Inferior parietal cortex (tissue), 1 donor: ENCODE data around the gene FRMD1.
"Not testable (repeated sequence)": the region's sequence is repeated elsewhere in the genome, so short reads cannot be mapped to it uniquely, and the experiment has no call there.

Experiments used
- DNase-seq: peaks from one replicate; pipeline ENCODE4 v3.0.0-alpha.2; 2016; ENCODE audit errors: extremely low spot score

The FRMD1 gene

GRCh38 chr6:168078175-168078942 is 653 bp downstream of the FRMD1 start:
- no peak for DNase-seq

GRCh38 chr6:168077401-168077800 is 1.6 kb downstream of the FRMD1 start:
- DNase-seq, result not testable (repeated sequence)

- DNase-seq, result no peak
Observed at GRCh38 chr6:168075787-168076202, 3.2 kb downstream of the FRMD1 start.

GRCh38 chr6:168075216-168075615 is 3.8 kb downstream of the FRMD1 start:
- DNase-seq, result no peak

- DNase-seq, result no peak
Observed at GRCh38 chr6:168073937-168074730, 4.9 kb downstream of the FRMD1 start.

GRCh38 chr6:168072730-168073129 is 6.3 kb downstream of the FRMD1 start:
- no peak for DNase-seq

GRCh38 chr6:168072261-168072660 is 6.8 kb downstream of the FRMD1 start:
- no peak for DNase-seq

GRCh38 chr6:168071620-168072019 is 7.4 kb downstream of the FRMD1 start:
- no peak for DNase-seq

- no peak for DNase-seq
Observed at GRCh38 chr6:168070804-168071203, 8.2 kb downstream of the FRMD1 start.

- DNase-seq, result no peak
Observed at GRCh38 chr6:168067081-168067759, 11.8 kb downstream of the FRMD1 start.

GRCh38 chr6:168064226-168064807 is 14.7 kb downstream of the FRMD1 start:
- no peak for DNase-seq

GRCh38 chr6:168063431-168063830 is 15.6 kb downstream of the FRMD1 start:
- no peak for DNase-seq

GRCh38 chr6:168062346-168063289 is 16.4 kb downstream of the FRMD1 start:
- no peak for DNase-seq

- DNase-seq, result no peak
Observed at GRCh38 chr6:168061269-168062210, 17.5 kb downstream of the FRMD1 start.

GRCh38 chr6:168060521-168060931 is 18.5 kb downstream of the FRMD1 start:
- DNase-seq, result peak; percentile 51

GRCh38 chr6:168058691-168059551 is 20.1 kb downstream of the FRMD1 start:
- no peak for DNase-seq

- no peak for DNase-seq
Observed at GRCh38 chr6:168057836-168058235, 21.2 kb downstream of the FRMD1 start.

GRCh38 chr6:168056892-168057527 is 22.0 kb downstream of the FRMD1 start:
- no peak for DNase-seq
